HG03571 (cell line): ENCODE data around the gene RICTOR.
"Not testable (repeated sequence)": the region's sequence is repeated elsewhere in the genome, so short reads cannot be mapped to it uniquely, and the experiment has no call there.

Source experiments
- ATAC-seq: cut with Tn5 transposase; IDR thresholded peaks from one replicate; pipeline ENCODE4 v1.9.1; 2021; ENCODE audit not compliant: unreplicated experiment

RICTOR gene

GRCh38 chr5:39014561-39014960 is 59.6 kb downstream of the RICTOR start:
- no peak for ATAC-seq

GRCh38 chr5:39013938-39014337 is 60.3 kb downstream of the RICTOR start:
- no peak for ATAC-seq

GRCh38 chr5:39010958-39011357 is 63.2 kb downstream of the RICTOR start:
- ATAC-seq: not testable (repeated sequence)

GRCh38 chr5:39009981-39010380 is 64.2 kb downstream of the RICTOR start:
- ATAC-seq: no peak

GRCh38 chr5:39009280-39009679 is 64.9 kb downstream of the RICTOR start:
- no peak for ATAC-seq

- no peak for ATAC-seq
Measured at GRCh38 chr5:39006650-39007049, 67.5 kb downstream of the RICTOR start.

GRCh38 chr5:39005566-39006232 is 68.5 kb downstream of the RICTOR start:
- no peak for ATAC-seq

GRCh38 chr5:39001683-39002082 is 72.5 kb downstream of the RICTOR start:
- ATAC-seq: no peak

- no peak for ATAC-seq
Measured at GRCh38 chr5:38999037-38999436, 75.2 kb downstream of the RICTOR start.

GRCh38 chr5:38997591-38997990 is 76.6 kb downstream of the RICTOR start:
- ATAC-seq: no peak

- no peak for ATAC-seq
Measured at GRCh38 chr5:38996123-38996522, 78.1 kb downstream of the RICTOR start.

- no peak for ATAC-seq
Measured at GRCh38 chr5:38994324-38994927, 79.8 kb downstream of the RICTOR start.

GRCh38 chr5:38989974-38990719 is 84.1 kb downstream of the RICTOR start:
- not testable (repeated sequence) for ATAC-seq

GRCh38 chr5:38985909-38986452 is 88.2 kb downstream of the RICTOR start:
- no peak for ATAC-seq

GRCh38 chr5:38979535-38979934 is 94.7 kb downstream of the RICTOR start:
- ATAC-seq: no peak

GRCh38 chr5:38978036-38978435 is 96.2 kb downstream of the RICTOR start:
- no peak for ATAC-seq

- no peak for ATAC-seq
Measured at GRCh38 chr5:38968665-38969064, 105.5 kb downstream of the RICTOR start.

GRCh38 chr5:38961691-38962090 is 112.5 kb downstream of the RICTOR start:
- no peak for ATAC-seq

GRCh38 chr5:38953426-38954012 is 120.7 kb downstream of the RICTOR start:
- no peak for ATAC-seq

- ATAC-seq: no peak
Measured at GRCh38 chr5:38948501-38948900, 125.7 kb downstream of the RICTOR start.

- no peak for ATAC-seq
Measured at GRCh38 chr5:38944282-38944681, 129.9 kb downstream of the RICTOR start.
